ENCODE measurements around the gene CYP27C1. TPM values are rescaled to one million over a fixed set of nuclear protein-coding genes. Genes with fewer than 3 reads are reported as not detected.

The CYP27C1 gene
- total and polyA plus RNA-seq, 2 of the 13 experiments (the other 11 are each of a cell fraction or from before 2014, with no cell fraction given), result not detected

GRCh38 chr2:127177617-127178263 is 42.4 kb downstream of the CYP27C1 start:
- Histone ChIP-seq H3K27ac (ENCODE audit: extremely low read length, insufficient read depth, low read length) (no peak overlapping the region), H4K20me1 (ENCODE audit: insufficient read depth, low read length) (no peaks in the 10 kb centered on the region), H3K79me2 (ENCODE audit: insufficient read depth, low read length) (no peaks in the 10 kb centered on the region), H3K4me2 (ENCODE audit: low read depth, low read length) (no peak overlapping the region), H3K36me3 (replicated peaks in 1 of 2; ENCODE audit: control insufficient read depth in 1 of 2, insufficient read depth in 2 of 2, low read length in 2 of 2) (no peaks in the 10 kb centered on the region), H3K9ac (ENCODE audit: insufficient read depth, low read depth, low read length) (no peak overlapping the region), H3K27me3 (ENCODE audit: control insufficient read depth in 1 of 2, insufficient read depth in 2 of 2, low read length in 2 of 2) (peaks cover 0 to 43% of the 10 kb centered on the region in 2 experiments; a peak in 4 of 5 replicates), H3K4me3 (replicated peaks in 1 of 3; ENCODE audit: insufficient read depth in 1 of 3, low read depth in 2 of 3, low read length in 3 of 3) (no peak overlapping the region), H2AFZ (ENCODE audit: low read length) (no peak overlapping the region), H3K9me3 (ENCODE audit: low read length) (no peaks in the 10 kb centered on the region), H3K4me1 (ENCODE audit: insufficient read depth, low read length) (no peaks in the 10 kb centered on the region)
- in situ Hi-C loops (cut with HindIII; ENCODE audit: extremely low pct_ligation_motif_present, low pct_unique_long_range_greater_than_20kb) (no loop called here), intact Hi-C loops (cut with micrococcal nuclease; ENCODE audit: unreplicated experiment) (no loop called here)
- TF ChIP-seq ZNF263 (CRISPR knock-in tag; IDR thresholded peaks at IDR 0.05) (peak; percentile 2; the same call in 1 of the 2 replicates), SMAD9 (CRISPR knock-in tag; IDR thresholded peaks at IDR 0.05) (no peak), ZGPAT (CRISPR knock-in tag; IDR thresholded peaks at IDR 0.05) (no peak), SIN3A (IDR thresholded peaks at IDR 0.05; ENCODE audit: borderline replicate concordance, low read depth, low read length) (no peak), CAMTA2 (CRISPR knock-in tag; IDR thresholded peaks at IDR 0.05; ENCODE audit: borderline replicate concordance) (no peak), EHMT2 (IDR thresholded peaks at IDR 0.05; ENCODE audit: borderline replicate concordance, low read depth, low read length) (no peak)
- POLR2A ChIA-PET, result no interaction called here
- no peak for FAIRE-seq
- WGBS (ENCODE audit: low lambda C conversion rate), result 64% methylated on average over 15 of the region's 15 CpGs
- CTCF ChIA-PET (ENCODE audit: low intra/inter-chr PET ratio, low total read pairs), result no interaction called here
- ATAC-seq, result no peak
- DNase-seq (ENCODE audit: low spot score), result no peak
- BruUV-seq (replicated peaks), result no TSS peak

All from HepG2 (cell line).